K562 (cell line): ENCODE measurements around the gene RPP25. TPM values are rescaled to one million over a fixed set of nuclear protein-coding genes. Genes with fewer than 3 reads are reported as not detected.

Source experiments
- ATAC-seq: fragments of 200-7000 bp; cut with Tn5 transposase; 3 replicates; pipeline ENCODE4 v1.9.1; 2020; ENCODE audit warnings: moderate library complexity
- BruUV-seq: library from RNA; stranded (reverse); fragments of 400-500 nt; replicated peaks from 2 replicates; lab custom pipeline; 2021; lab: Mats Ljungman, UMichigan
- CTCF ChIA-PET: fragments of 300-600 bp; formaldehyde crosslinking; extraction: SDS; loops from one replicate; lab custom pipeline; 2021; ENCODE audit warnings: low intra/inter-chr PET ratio; lab: Yijun Ruan, JAX
- POLR2A ChIA-PET: fragments of 300-600, 350-650 bp; sonication (Branson Sonifier 250); formaldehyde crosslinking; extraction: SDS; loops from one replicate; lab custom pipeline; 2021; ENCODE audit warnings: antibody characterized with exemption, inconsistent platforms; lab: Yijun Ruan, JAX
- DNase-seq, 4 experiments: peaks; one replicate each; pipeline versions ENCODE4 v3.0.0 to v3.0.0-alpha.2; 2011 to 2018; ENCODE audit warnings: low spot score in 3 of 4, mixed read lengths in 3 of 4; ENCODE audit errors: extremely low read depth in 1 of 4
- FAIRE-seq: peaks from 2 replicates; lab custom pipeline; 2011; peaks lifted over from hg19 to GRCh38; lab: Jason Lieb, UNC
- H2AFZ ChIP-seq: 2 replicates; pipeline ENCODE4 v1.6.0; 2011; ENCODE audit warnings: low read depth, low read length, control low read depth, inconsistent platforms
- H3K27ac ChIP-seq: fragments of 200-600 bp; 3 replicates; pipeline ENCODE4 v1.8.0; 2011; ENCODE audit warnings: low read depth, mild to moderate bottlenecking, control low read depth, inconsistent platforms, low read length, moderate library complexity, mixed read lengths; ENCODE audit errors: extremely low read depth
- H3K27me3 ChIP-seq, 2 experiments: fragments of 300-600 bp in 1 of 2; 2 replicates in 1 of 2; 3 replicates in 1 of 2; pipeline versions ENCODE4 v1.6.0 to v1.8.0; 2011; ENCODE audit warnings: inconsistent platforms in 2 of 2, low read length in 2 of 2, mild to moderate bottlenecking in 1 of 2, mixed read lengths in 1 of 2, moderate library complexity in 1 of 2; ENCODE audit not compliant: control insufficient read depth in 2 of 2, insufficient read depth in 2 of 2
- H3K36me3 ChIP-seq: fragments of 300-600 bp; 3 replicates; pipeline ENCODE4 v1.8.0; 2011; ENCODE audit warnings: mild to moderate bottlenecking, low read length, inconsistent platforms; ENCODE audit not compliant: control insufficient read depth, insufficient read depth
- H3K4me1 ChIP-seq, 2 experiments: fragments of 200-600 bp in 1 of 2; replicated peaks in 1 of 2; 2 replicates in 1 of 2; 3 replicates in 1 of 2; pipeline versions ENCODE4 v1.5.1 to v1.8.0; 2011; ENCODE audit warnings: inconsistent platforms in 2 of 2, low read length in 2 of 2, mild to moderate bottlenecking in 1 of 2, mixed read lengths in 1 of 2, moderate library complexity in 1 of 2; ENCODE audit not compliant: control insufficient read depth in 2 of 2, insufficient read depth in 2 of 2
- H3K4me2 ChIP-seq: 2 replicates; pipeline ENCODE4 v1.6.1; 2011; ENCODE audit warnings: low read length, control low read depth, inconsistent platforms, mixed read lengths; ENCODE audit not compliant: insufficient read depth
- H3K4me3 ChIP-seq: fragments of 200-600 bp; sonication (generic), shearing (Covaris generic); 2 replicates; pipeline ENCODE4 v1.5.1; 2016; ENCODE audit warnings: control low read depth, inconsistent platforms
- H3K79me2 ChIP-seq: fragments of 200-600 bp; 3 replicates; pipeline ENCODE4 v1.8.0; 2011; ENCODE audit warnings: low read length, inconsistent platforms; ENCODE audit not compliant: control insufficient read depth, insufficient read depth
- H3K9ac ChIP-seq, 2 experiments: 2 replicates each; pipeline versions ENCODE4 v1.6.0 to v1.6.1; 2011; ENCODE audit warnings: low read depth in 2 of 2, low read length in 2 of 2, control low read depth in 1 of 2, inconsistent platforms in 1 of 2, mild to moderate bottlenecking in 1 of 2, mixed read lengths in 1 of 2; ENCODE audit not compliant: insufficient read depth in 1 of 2
- H3K9me1 ChIP-seq: one replicate; pipeline ENCODE4 v1.6.0; 2011; ENCODE audit warnings: inconsistent platforms, mild to moderate bottlenecking, low read length, moderate library complexity; ENCODE audit not compliant: control insufficient read depth, insufficient read depth
- H3K9me3 ChIP-seq: replicated peaks from 2 replicates; pipeline ENCODE4 v1.5.1; 2011; ENCODE audit warnings: low read depth, low read length, inconsistent platforms; ENCODE audit not compliant: control insufficient read depth, insufficient read depth
- H4K20me1 ChIP-seq: replicated peaks from 2 replicates; pipeline ENCODE4 v1.6.1; 2011; ENCODE audit warnings: low read length, inconsistent platforms, mixed read lengths; ENCODE audit not compliant: control insufficient read depth, insufficient read depth
- FOSL1 ChIP-seq: fragments of 200-800 bp; sonication (Bioruptor generic); conservative IDR thresholded peaks from 2 replicates; pipeline ENCODE4 v1.6.1; 2016; ENCODE audit warnings: missing genetic modification characterization, missing compliant biosample characterization
- GABPA ChIP-seq: fragments of 200-800 bp; sonication (Bioruptor generic); conservative IDR thresholded peaks from 2 replicates; pipeline ENCODE4 v1.6.1; 2016; ENCODE audit warnings: low read depth, missing genetic modification characterization, missing compliant biosample characterization
- KLF16 ChIP-seq: IDR thresholded peaks from 2 replicates; pipeline ENCODE4 v1.6.1; 2016; ENCODE audit warnings: antibody characterized with exemption
- NR2C2 ChIP-seq, 2 experiments: fragments of 200-800 bp in 1 of 2; sonication (Bioruptor generic) in 1 of 2; sonication (generic) in 1 of 2; formaldehyde crosslinking in 1 of 2; IDR thresholded peaks; 2 replicates each; pipeline versions ENCODE4 v1.6.1 to v1.8.0; 2016 to 2022; ENCODE audit warnings: mild to moderate bottlenecking in 1 of 2, missing compliant biosample characterization in 1 of 2, missing genetic modification characterization in 1 of 2, missing genetic modification reagents in 1 of 2
- SMC3 ChIP-seq: conservative IDR thresholded peaks from 2 replicates; pipeline ENCODE4 v1.6.1; 2011; ENCODE audit warnings: low read depth, low read length, improper control_type of control experiment; ENCODE audit not compliant: insufficient read depth
- ZNF12 ChIP-seq: sonication (generic); formaldehyde crosslinking; IDR thresholded peaks from 2 replicates; pipeline ENCODE4 v1.4.0; 2020; ENCODE audit warnings: mild to moderate bottlenecking, missing genetic modification reagents
- WGBS: fragments of 100-300 bp; shearing (Covaris generic); methylation state at CpG from one replicate; pipeline ENCODE4 v1.1.6; 2016; ENCODE audit warnings: low coverage, mixed read lengths; ENCODE audit not compliant: insufficient coverage; ENCODE audit errors: missing lambda C conversion rate; 5-methylcytosine and 5-hydroxymethylcytosine counted together
- in situ Hi-C: fragments of 300-500 bp; cut with MboI; formaldehyde crosslinking; loops from 4 replicates; pipeline ENCODE4 v1.15.0; 2018; ENCODE audit warnings: inconsistent platforms, mixed read lengths
- intact Hi-C: fragments of 100-400 bp; cut with micrococcal nuclease; formaldehyde crosslinking; loops from 2 replicates; pipeline ENCODE4 v1.14.2; 2022
- polyA plus RNA-seq, 8 experiments: library from polyadenylated mRNA; depleted of rRNA in 4 of 8; stranded (reverse) in 5 of 8; unstranded in 3 of 8; fragments of >200 nt; fragmentation: Nextera tagmentation in 2 of 8; fragmentation: Illumina TruSeq in 1 of 8; extraction: Ambion mirVana in 2 of 8; extraction: Trizol in 1 of 8; gene quantifications; 2 replicates each; pipeline versions ENCODE4 v1.2.1 to v1.2.3, GENCODE V29; 2011 to 2014; ENCODE audit warnings: inconsistent platforms in 1 of 8, missing spikeins in 1 of 8
- total RNA-seq, 7 experiments: library from RNA; depleted of rRNA in 6 of 7; stranded (reverse); fragments of >200 nt in 6 of 7; fragmentation: Illumina TruSeq in 2 of 7; extraction: Trizol in 2 of 7; gene quantifications; 2 replicates each; pipeline versions ENCODE4 v1.2.1 to v1.2.3, GENCODE V29; 2011 to 2021; ENCODE audit warnings: low replicate concordance in 1 of 7

The RPP25 gene
- total and polyA plus RNA-seq, 9 of the 15 experiments (the other 6 are each of a cell fraction or from before 2014, with no cell fraction given) = 1.1 to 12.3 (median 5.6) TPM

DNA sequence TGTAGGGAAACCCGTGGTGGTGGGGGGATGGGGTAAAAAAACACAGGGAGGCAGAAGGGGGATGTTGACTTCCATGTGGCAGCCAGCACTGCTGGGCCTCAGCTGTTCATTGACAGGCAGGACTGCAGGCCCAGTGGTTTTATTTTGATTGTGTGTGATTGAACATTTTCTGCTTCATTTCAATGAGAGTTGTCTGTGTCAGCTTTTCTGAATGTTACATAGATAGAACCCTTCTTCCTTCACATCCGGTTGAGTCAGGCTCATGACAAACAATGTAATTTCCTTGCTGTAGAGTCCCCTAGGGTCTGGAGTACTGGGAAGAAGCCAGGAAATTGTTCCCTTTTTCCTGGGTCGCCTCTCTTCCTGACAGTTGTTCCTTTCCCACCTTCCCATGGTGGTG is 8.2 kb upstream of the RPP25 start:
- Histone ChIP-seq H3K79me2 (no peaks in the 10 kb centered on the region), H3K27me3 (peaks cover 18 to 36% of the 10 kb centered on the region in 2 experiments; a peak in 4 of 5 replicates), H3K4me2 (no peak overlapping the region), H3K27ac (no peak overlapping the region), H3K4me1 (no peaks in the 10 kb centered on the region; a peak in 1 of 5 replicates), H3K9ac (no peak overlapping the region), H3K9me1 (no peaks in the 10 kb centered on the region), H3K4me3 (no peak overlapping the region), H2AFZ (no peak overlapping the region), H4K20me1 (no peaks in the 10 kb centered on the region), H3K36me3 (no peaks in the 10 kb centered on the region), H3K9me3 (no peaks in the 10 kb centered on the region)
- ATAC-seq = no peak
- WGBS = 2% methylated on average over 3 of the region's 3 CpGs
- BruUV-seq = no TSS peak
- in situ Hi-C loops (no loop called here), intact Hi-C loops (no loop called here)
- ChIA-PET POLR2A (interaction anchor here (0.7 to 1.6 kb wide), 2 partner anchors 8 to 269 kb away, joined by 3 to 5 read pairs; partner anchors contain the start of gene RPP25), CTCF (interaction anchor here (0.7 kb wide), 1 partner anchor 130 kb away, joined by 3 read pairs; no protein-coding TSS in a partner anchor)
- no peak for DNase-seq
- TF ChIP-seq KLF16 (no peak), ZNF12 (CRISPR knock-in tag) (no peak), SMC3 (no peak), GABPA (tag) (0 out of 2 replicates have a peak, but pooled peaks have one; percentile 13), NR2C2 (CRISPR knock-in tag; IDR thresholded peaks at IDR 0.05) (no peak), NR2C2 (tag; IDR thresholded peaks at IDR 0.05) (0 out of 2 replicates have a peak, but pooled peaks have one; percentile 5), FOSL1 (tag) (peak; percentile 36)
- FAIRE-seq = peak; percentile 15
